OCI-LY3 (cell line): ENCODE results near the gene CCDC175.

ENCODE experiments used
- H2AFZ ChIP-seq: fragments of 200-600, 300-600 bp; shearing (Covaris generic); 2 replicates; pipeline ENCODE4 v1.6.0; 2014; ENCODE audit warnings: antibody characterized with exemption, low read depth, low read length
- H3K27ac ChIP-seq: fragments of 200-600, 300-600 bp; sonication (generic); 2 replicates; pipeline ENCODE4 v1.5.1; 2014; ENCODE audit warnings: mild to moderate bottlenecking, low read length, moderate library complexity, mixed read lengths
- H3K27me3 ChIP-seq: fragments of 200-600, 300-600 bp; sonication (generic); 2 replicates; pipeline ENCODE4 v1.6.1; 2014; ENCODE audit warnings: low read depth, low read length, mixed read lengths
- H3K36me3 ChIP-seq: fragments of 200-600, 300-600 bp; sonication (generic); replicated peaks from 2 replicates; pipeline ENCODE3; 2014; ENCODE audit warnings: low read depth, low read length, mixed read lengths
- H3K4me1 ChIP-seq: fragments of 300-600, 200-600 bp; sonication (generic); 2 replicates; pipeline ENCODE4 v1.6.1; 2014; ENCODE audit warnings: low read length, mixed read lengths
- H3K4me2 ChIP-seq: fragments of 200-600, 300-600 bp; sonication (generic); 2 replicates; pipeline ENCODE4 v1.6.1; 2014; ENCODE audit warnings: low read length, mixed read lengths
- H3K4me3 ChIP-seq: fragments of 300-600, 200-600 bp; sonication (generic); 2 replicates; pipeline ENCODE4 v1.5.1; 2014; ENCODE audit warnings: antibody characterized with exemption, mild to moderate bottlenecking, low read length, moderate library complexity
- H3K79me2 ChIP-seq: fragments of 300-600, 200-600 bp; shearing (Covaris generic); 2 replicates; pipeline ENCODE4 v1.6.1; 2014; ENCODE audit warnings: mild to moderate bottlenecking, low read length, mixed read lengths
- H3K9ac ChIP-seq: fragments of 300-600, 200-600 bp; shearing (Covaris generic); 2 replicates; pipeline ENCODE4 v1.6.0; 2014; ENCODE audit warnings: mild to moderate bottlenecking, low read length, moderate library complexity
- H3K9me3 ChIP-seq: fragments of 200-600, 300-600 bp; shearing (Covaris generic); 2 replicates; pipeline ENCODE4 v1.6.1; 2014; ENCODE audit warnings: low read length, mixed read lengths; ENCODE audit not compliant: insufficient read depth
- H4K20me1 ChIP-seq: fragments of 200-600, 300-600 bp; sonication (generic); 2 replicates; pipeline ENCODE4 v1.6.1; 2016; ENCODE audit warnings: low read length, mixed read lengths; ENCODE audit not compliant: insufficient read depth
- CTCF ChIP-seq: fragments of 200-600, 300-600 bp; sonication (generic); IDR thresholded peaks from 2 replicates; pipeline ENCODE4 v1.5.1; 2014; ENCODE audit warnings: antibody characterized with exemption, low read length, low read depth
- EZH2phosphoT487 ChIP-seq: fragments of 200-600 bp; shearing (Covaris generic); IDR thresholded peaks from 2 replicates; pipeline ENCODE4 v1.6.1; 2018; ENCODE audit warnings: antibody characterized with exemption, mixed run types, low read depth

CCDC175 gene

GRCh38 chr14:59585891-59586554 lies 9.4 kb upstream of the CCDC175 start:
- Histone ChIP-seq H3K4me1 (no peaks in the 10 kb centered on the region), H3K4me2 (no peak overlapping the region), H3K27me3 (no peaks in the 10 kb centered on the region), H2AFZ (no peak overlapping the region), H3K9me3 (no peaks in the 10 kb centered on the region), H3K79me2 (no peaks in the 10 kb centered on the region), H3K9ac (no peak overlapping the region), H4K20me1 (no peaks in the 10 kb centered on the region), H3K27ac (no peak overlapping the region), H3K36me3 (no peaks in the 10 kb centered on the region), H3K4me3 (no peak overlapping the region)
- TF ChIP-seq CTCF, result no peak
- TF ChIP-seq EZH2phosphoT487, result no peak

GRCh38 chr14:59583755-59584154 lies 7.1 kb upstream of the CCDC175 start:
- Histone ChIP-seq H3K36me3 (no peaks in the 10 kb centered on the region), H3K4me3 (no peak overlapping the region), H2AFZ (no peak overlapping the region), H3K27me3 (no peaks in the 10 kb centered on the region), H3K79me2 (no peaks in the 10 kb centered on the region), H3K9ac (no peak overlapping the region), H4K20me1 (no peaks in the 10 kb centered on the region), H3K4me1 (no peaks in the 10 kb centered on the region), H3K9me3 (no peaks in the 10 kb centered on the region), H3K4me2 (no peak overlapping the region), H3K27ac (no peak overlapping the region)
- TF ChIP-seq CTCF, result peak; percentile 26; the same call in 1 of the 2 replicates
- TF ChIP-seq EZH2phosphoT487, result no peak

GRCh38 chr14:59582845-59583509 lies 6.4 kb upstream of the CCDC175 start:
- H3K36me3 ChIP-seq, result no peaks in the 10 kb centered on the region
- H3K27ac ChIP-seq, result no peak overlapping the region
- H3K79me2 ChIP-seq, result no peaks in the 10 kb centered on the region
- TF ChIP-seq EZH2phosphoT487, result no peak
- peak; percentile 39 for TF ChIP-seq CTCF
- H3K27me3 ChIP-seq, result no peaks in the 10 kb centered on the region
- H3K4me3 ChIP-seq, result no peak overlapping the region
- no peak overlapping the region for H3K9ac ChIP-seq
- no peak overlapping the region for H2AFZ ChIP-seq
- no peaks in the 10 kb centered on the region for H4K20me1 ChIP-seq
- no peak overlapping the region for H3K4me2 ChIP-seq
- H3K4me1 ChIP-seq, result no peaks in the 10 kb centered on the region
- no peaks in the 10 kb centered on the region for H3K9me3 ChIP-seq

- no peaks in the 10 kb centered on the region for H3K36me3 ChIP-seq
- H3K9me3 ChIP-seq, result no peaks in the 10 kb centered on the region
- H3K4me3 ChIP-seq, result no peak overlapping the region
- H3K4me1 ChIP-seq, result no peaks in the 10 kb centered on the region
- H3K27ac ChIP-seq, result no peak overlapping the region
- TF ChIP-seq EZH2phosphoT487 (no peak), CTCF (no peak)
- H3K79me2 ChIP-seq, result no peaks in the 10 kb centered on the region
- no peak overlapping the region for H3K4me2 ChIP-seq
- no peaks in the 10 kb centered on the region for H4K20me1 ChIP-seq
- H3K27me3 ChIP-seq, result no peaks in the 10 kb centered on the region
- H2AFZ ChIP-seq, result no peak overlapping the region
- no peak overlapping the region for H3K9ac ChIP-seq
These were observed 5.5 kb upstream of the CCDC175 start for GRCh38 chr14:59582161-59582560.
